ENCODE data around the gene ARL15. TPM values are rescaled to one million over a fixed set of nuclear protein-coding genes. Genes with fewer than 3 reads are reported as not detected.

Gene ARL15
- total RNA-seq, 1 donor from 2014 or later, result 28.9 TPM

DNA sequence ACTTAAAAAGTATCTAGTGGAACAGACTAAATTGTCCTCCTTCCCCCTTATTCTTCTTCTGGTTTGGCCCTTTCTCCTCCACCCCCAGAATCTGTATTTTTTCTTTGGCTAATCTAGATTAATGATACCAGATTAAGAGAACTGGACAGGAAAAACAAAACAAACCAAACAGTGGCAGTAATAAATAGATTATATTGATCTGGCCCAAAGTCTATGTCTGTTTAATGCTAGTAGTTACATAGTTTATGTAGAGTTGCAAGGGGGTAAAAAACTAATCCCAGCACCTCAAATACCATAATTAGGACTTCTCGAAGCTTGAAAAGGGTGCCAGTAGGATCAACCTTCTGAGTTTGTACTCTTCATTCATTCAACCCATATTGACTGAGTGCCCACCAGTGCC, 104.5 kb downstream of the ARL15 start:
- peaks cover 9% of the 10 kb centered on the region for H3K4me1 Mint-ChIP-seq (ENCODE audit: low read depth)
- no peaks in the 10 kb centered on the region for H3K27me3 Mint-ChIP-seq
- H3K4me3 Mint-ChIP-seq (ENCODE audit: low read depth), result no peak overlapping the region
- no peak overlapping the region for H3K27ac Mint-ChIP-seq
- H3K36me3 Mint-ChIP-seq (ENCODE audit: insufficient read depth), result peaks cover 3% of the 10 kb centered on the region
- no peak for TF ChIP-seq CTCF (IDR thresholded peaks at IDR 0.05; ENCODE audit: unreplicated experiment)
- H3K9me3 Mint-ChIP-seq (ENCODE audit: low read depth), result peaks cover 8% of the 10 kb centered on the region
- no peak for DNase-seq (ENCODE audit: low spot score, unreplicated experiment)

DNA sequence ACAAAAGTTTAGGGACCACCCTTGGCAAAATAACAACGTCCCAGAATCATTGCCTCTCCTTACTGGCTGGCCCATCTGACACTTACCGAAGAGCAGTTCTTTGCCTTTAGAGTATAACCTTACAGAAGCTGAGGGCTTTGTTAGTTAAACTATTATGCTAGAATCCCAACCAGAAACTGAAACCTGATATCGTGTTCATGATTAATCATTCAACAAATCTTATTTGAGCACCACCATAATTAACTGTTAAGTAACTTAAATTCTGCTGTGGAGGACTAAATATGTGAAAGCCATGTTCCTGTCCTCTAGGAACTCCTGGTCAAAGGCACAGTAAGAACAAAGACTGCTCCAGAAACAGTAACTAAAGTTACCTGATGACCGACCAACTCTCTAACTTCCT, 104.9 kb downstream of the ARL15 start:
- TF ChIP-seq CTCF (IDR thresholded peaks at IDR 0.05; ENCODE audit: unreplicated experiment), result no peak
- peaks cover 3% of the 10 kb centered on the region for H3K36me3 Mint-ChIP-seq (ENCODE audit: insufficient read depth)
- no peak overlapping the region for H3K27ac Mint-ChIP-seq
- no peak overlapping the region for H3K4me3 Mint-ChIP-seq (ENCODE audit: low read depth)
- no peaks in the 10 kb centered on the region for H3K27me3 Mint-ChIP-seq
- peaks cover 9% of the 10 kb centered on the region for H3K4me1 Mint-ChIP-seq (ENCODE audit: low read depth)
- DNase-seq (ENCODE audit: low spot score, unreplicated experiment), result no peak
- H3K9me3 Mint-ChIP-seq (ENCODE audit: low read depth), result peaks cover 12% of the 10 kb centered on the region

- H3K4me1 Mint-ChIP-seq (ENCODE audit: low read depth), result peaks cover 7% of the 10 kb centered on the region
- peaks cover 3% of the 10 kb centered on the region for H3K36me3 Mint-ChIP-seq (ENCODE audit: insufficient read depth)
- no peak overlapping the region for H3K4me3 Mint-ChIP-seq (ENCODE audit: low read depth)
- H3K27me3 Mint-ChIP-seq, result no peaks in the 10 kb centered on the region
- H3K27ac Mint-ChIP-seq, result no peak overlapping the region
- H3K9me3 Mint-ChIP-seq (ENCODE audit: low read depth), result peaks cover 12% of the 10 kb centered on the region
- no peak for DNase-seq (ENCODE audit: low spot score, unreplicated experiment)
- no peak for TF ChIP-seq CTCF (IDR thresholded peaks at IDR 0.05; ENCODE audit: unreplicated experiment)
Observed at GRCh38 chr5:54197018-54197417, 113.4 kb downstream of the ARL15 start.

GRCh38 chr5:54195701-54196100, 114.7 kb downstream of the ARL15 start:
- H3K4me3 Mint-ChIP-seq (ENCODE audit: low read depth), result no peak overlapping the region
- H3K27me3 Mint-ChIP-seq, result no peaks in the 10 kb centered on the region

GRCh38 chr5:54194318-54194717, 116.1 kb downstream of the ARL15 start:
- no peak overlapping the region for H3K27ac Mint-ChIP-seq
- no peaks in the 10 kb centered on the region for H3K27me3 Mint-ChIP-seq
- no peaks in the 10 kb centered on the region for H3K9me3 Mint-ChIP-seq (ENCODE audit: low read depth)
- H3K36me3 Mint-ChIP-seq (ENCODE audit: insufficient read depth), result no peaks in the 10 kb centered on the region
- TF ChIP-seq CTCF (IDR thresholded peaks at IDR 0.05; ENCODE audit: unreplicated experiment), result no peak
- no peak overlapping the region for H3K4me3 Mint-ChIP-seq (ENCODE audit: low read depth)
- H3K4me1 Mint-ChIP-seq (ENCODE audit: low read depth), result peaks cover 7% of the 10 kb centered on the region
- no peak for DNase-seq (ENCODE audit: low spot score, unreplicated experiment)

More at GRCh38 chr5:54195701-54196100, 114.7 kb downstream of the ARL15 start:
- H3K9me3 Mint-ChIP-seq (ENCODE audit: low read depth), result peaks cover 2% of the 10 kb centered on the region
- no peaks in the 10 kb centered on the region for H3K36me3 Mint-ChIP-seq (ENCODE audit: insufficient read depth)
- DNase-seq (ENCODE audit: low spot score, unreplicated experiment), result no peak
- TF ChIP-seq CTCF (IDR thresholded peaks at IDR 0.05; ENCODE audit: unreplicated experiment), result no peak
- H3K4me1 Mint-ChIP-seq (ENCODE audit: low read depth), result peaks cover 7% of the 10 kb centered on the region
- H3K27ac Mint-ChIP-seq, result no peak overlapping the region
